ENCODE data around the gene MLH3. TPM values are rescaled to one million over a fixed set of nuclear protein-coding genes. Genes with fewer than 3 reads are reported as not detected.

Gene MLH3
- total RNA-seq, 6 experiments from 2014 or later, result 9.6 to 20.2 (median 13.2) TPM

DNA sequence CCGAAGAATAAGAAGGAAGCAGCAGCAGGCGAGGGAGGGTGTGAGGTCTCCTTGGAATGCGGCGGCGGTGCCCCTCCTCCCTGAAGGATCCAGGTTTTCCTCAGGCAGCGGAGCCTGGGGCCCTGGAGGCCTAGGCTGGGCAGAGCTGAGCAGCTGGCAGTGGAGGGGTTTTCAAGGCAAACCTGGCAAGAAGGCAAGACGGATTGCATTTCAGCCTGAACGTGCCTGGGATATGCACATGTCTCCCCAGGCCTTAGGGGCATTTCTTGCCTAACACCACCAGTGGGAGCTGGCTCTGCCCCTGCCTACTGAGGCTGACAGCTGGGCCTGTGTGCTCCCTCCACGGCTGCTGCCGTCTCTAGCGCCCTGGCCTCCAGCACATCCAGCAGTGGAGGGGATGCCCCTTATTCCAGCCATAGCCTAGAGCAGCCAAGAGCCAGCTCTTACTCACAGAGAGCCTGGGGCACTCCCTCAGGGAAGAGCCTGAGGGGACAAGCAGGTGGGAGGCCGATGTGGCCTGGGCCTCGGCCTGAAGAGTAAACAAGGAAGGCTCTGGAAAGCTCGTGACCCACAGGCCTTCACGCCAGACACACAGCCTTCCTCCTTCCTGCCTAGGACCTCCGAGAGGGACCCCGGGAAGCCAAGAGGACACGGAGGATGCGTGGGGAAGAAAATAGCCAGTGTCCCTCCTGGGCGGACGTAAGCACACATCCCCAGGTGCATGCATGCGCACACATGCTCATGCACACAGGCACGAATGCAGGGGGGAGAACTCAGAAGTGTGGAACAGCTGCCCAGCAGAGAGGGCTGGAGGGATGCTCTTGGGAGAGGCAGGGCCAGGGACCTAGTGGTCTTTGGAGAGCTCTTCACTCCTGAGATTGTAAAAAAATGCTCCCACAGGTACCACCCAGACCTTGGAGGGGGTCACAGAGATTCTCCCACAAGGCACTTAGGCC lies 71.5 kb downstream of the MLH3 start:
- H3K9me3 ChIP-seq, result no peaks in the 10 kb centered on the region
- no peak for TF ChIP-seq POLR2A (IDR thresholded peaks at IDR 0.05)
- TF ChIP-seq, protein P1, sequence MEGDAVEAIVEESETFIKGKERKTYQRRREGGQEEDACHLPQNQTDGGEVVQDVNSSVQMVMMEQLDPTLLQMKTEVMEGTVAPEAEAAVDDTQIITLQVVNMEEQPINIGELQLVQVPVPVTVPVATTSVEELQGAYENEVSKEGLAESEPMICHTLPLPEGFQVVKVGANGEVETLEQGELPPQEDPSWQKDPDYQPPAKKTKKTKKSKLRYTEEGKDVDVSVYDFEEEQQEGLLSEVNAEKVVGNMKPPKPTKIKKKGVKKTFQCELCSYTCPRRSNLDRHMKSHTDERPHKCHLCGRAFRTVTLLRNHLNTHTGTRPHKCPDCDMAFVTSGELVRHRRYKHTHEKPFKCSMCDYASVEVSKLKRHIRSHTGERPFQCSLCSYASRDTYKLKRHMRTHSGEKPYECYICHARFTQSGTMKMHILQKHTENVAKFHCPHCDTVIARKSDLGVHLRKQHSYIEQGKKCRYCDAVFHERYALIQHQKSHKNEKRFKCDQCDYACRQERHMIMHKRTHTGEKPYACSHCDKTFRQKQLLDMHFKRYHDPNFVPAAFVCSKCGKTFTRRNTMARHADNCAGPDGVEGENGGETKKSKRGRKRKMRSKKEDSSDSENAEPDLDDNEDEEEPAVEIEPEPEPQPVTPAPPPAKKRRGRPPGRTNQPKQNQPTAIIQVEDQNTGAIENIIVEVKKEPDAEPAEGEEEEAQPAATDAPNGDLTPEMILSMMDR (IDR thresholded peaks at IDR 0.05), result no peak
- DNase-seq (peak in 1 of 3 donors; percentile 38), ATAC-seq (no peak)
- WGBS (ENCODE audit: insufficient coverage, low coverage, low lambda C conversion rate, missing lambda C conversion rate), result 67% methylated on average over 8 of the region's 23 CpGs
- intact Hi-C loops (cut with DNase I), result no loop called here
- no peak overlapping the region for H3K27ac ChIP-seq
- no peaks in the 10 kb centered on the region for H3K4me1 ChIP-seq
- H3K36me3 ChIP-seq, result no peaks in the 10 kb centered on the region
- H3K27me3 ChIP-seq, result no peaks in the 10 kb centered on the region
- H3K4me3 ChIP-seq, result no peak overlapping the region

DNA sequence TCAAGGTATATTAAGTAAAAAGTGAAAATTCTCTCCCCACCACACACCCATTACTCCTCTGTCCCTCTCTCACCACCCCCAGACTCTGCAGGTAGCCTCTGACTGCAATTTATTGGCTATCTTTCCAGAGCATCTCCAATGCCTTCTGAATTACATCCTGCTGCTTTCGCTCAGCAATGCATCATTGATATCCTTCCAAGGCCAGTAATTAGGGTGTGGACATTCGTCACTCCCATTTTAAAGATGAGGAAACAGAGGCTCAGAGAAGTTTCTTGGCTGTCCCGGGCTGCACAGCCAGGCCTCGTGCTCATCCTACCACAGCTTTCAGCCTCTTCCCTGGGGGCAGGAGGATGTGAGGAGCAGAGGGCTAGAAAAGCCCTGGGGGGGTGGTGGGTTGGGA lies 72.2 kb downstream of the MLH3 start:
- TF ChIP-seq, protein P1 (IDR thresholded peaks at IDR 0.05), result no peak
- TF ChIP-seq POLR2A (IDR thresholded peaks at IDR 0.05), result no peak
- WGBS (ENCODE audit: insufficient coverage, low coverage, low lambda C conversion rate, missing lambda C conversion rate), result 69% methylated on average over 4 of the region's 4 CpGs
- no peak overlapping the region for H3K4me3 ChIP-seq
- no peaks in the 10 kb centered on the region for H3K9me3 ChIP-seq
- no peaks in the 10 kb centered on the region for H3K4me1 ChIP-seq
- ATAC-seq (no peak), DNase-seq (no peak)
- intact Hi-C loops (cut with DNase I), result no loop called here
- no peaks in the 10 kb centered on the region for H3K27me3 ChIP-seq
- no peaks in the 10 kb centered on the region for H3K36me3 ChIP-seq
- no peak overlapping the region for H3K27ac ChIP-seq

DNA sequence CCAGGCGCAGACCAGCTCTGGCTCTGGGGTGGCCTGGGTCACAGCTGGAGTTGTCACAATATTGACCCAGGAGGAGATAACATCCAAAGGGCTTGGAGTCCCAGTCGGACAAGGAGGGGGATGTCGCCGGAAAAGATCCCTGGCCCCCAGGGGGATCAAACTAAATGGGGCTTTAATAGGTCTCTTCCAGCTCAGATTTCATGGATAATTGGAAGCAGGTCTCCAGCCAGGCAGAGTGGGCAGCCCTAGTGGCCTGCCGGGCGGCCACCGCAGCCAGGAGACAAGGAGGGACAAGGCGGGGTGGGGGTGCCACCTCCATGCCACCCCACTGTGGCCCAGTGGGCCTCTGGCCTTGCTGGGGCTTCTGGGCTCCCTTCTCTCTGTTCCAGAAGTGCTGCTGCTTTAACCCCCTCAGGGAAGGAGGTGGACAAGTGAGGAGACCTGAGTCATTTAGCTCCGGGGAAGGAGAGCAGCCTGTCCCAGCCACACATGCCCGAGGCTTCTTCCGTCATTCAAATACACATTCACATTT lies 72.8 kb downstream of the MLH3 start:
- Histone ChIP-seq H3K27me3 (no peaks in the 10 kb centered on the region), H3K4me3 (no peak overlapping the region), H3K36me3 (no peaks in the 10 kb centered on the region), H3K4me1 (no peaks in the 10 kb centered on the region), H3K27ac (no peak overlapping the region), H3K9me3 (no peaks in the 10 kb centered on the region)
- 74% methylated on average over 6 of the region's 11 CpGs for WGBS (ENCODE audit: insufficient coverage, low coverage, low lambda C conversion rate, missing lambda C conversion rate)
- TF ChIP-seq, protein P1 (IDR thresholded peaks at IDR 0.05), result no peak
- no peak for TF ChIP-seq POLR2A (IDR thresholded peaks at IDR 0.05)
- intact Hi-C loops (cut with DNase I), result no loop called here
- ATAC-seq, result no peak
- peak in 1 of 3 donors; percentile 15 for DNase-seq

DNA sequence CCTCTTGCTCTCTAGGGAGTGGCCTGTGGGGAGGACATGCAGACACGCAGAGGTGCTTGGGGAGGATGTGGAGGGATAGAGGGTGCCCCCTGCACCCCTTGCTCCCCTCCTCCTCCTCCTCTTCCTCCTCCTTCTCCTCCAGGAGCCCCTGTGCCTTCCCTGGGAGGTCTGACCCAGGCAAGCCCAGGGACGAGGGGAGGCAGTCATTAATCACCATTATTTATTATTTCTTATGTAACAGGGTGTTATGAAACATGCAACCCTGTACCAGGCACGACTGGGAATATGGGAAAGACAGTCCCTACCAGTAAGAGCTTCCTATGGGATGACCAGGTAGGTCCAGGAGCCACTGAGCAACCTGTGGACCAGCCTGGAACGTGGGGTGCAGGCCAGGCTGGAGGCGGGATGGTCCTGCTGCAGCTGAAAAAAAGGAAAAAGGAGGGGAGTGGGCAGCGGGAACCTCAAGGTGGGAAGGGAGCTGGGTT lies 73.3 kb downstream of the MLH3 start:
- Histone ChIP-seq H3K27me3 (no peaks in the 10 kb centered on the region), H3K27ac (no peak overlapping the region), H3K4me1 (no peaks in the 10 kb centered on the region), H3K4me3 (no peak overlapping the region), H3K9me3 (no peaks in the 10 kb centered on the region), H3K36me3 (no peaks in the 10 kb centered on the region)
- DNase-seq (peak in 1 of 3 donors; percentile 33), ATAC-seq (no peak)
- TF ChIP-seq POLR2A (IDR thresholded peaks at IDR 0.05), result no peak
- TF ChIP-seq, protein P1 (IDR thresholded peaks at IDR 0.05), result no peak
- 50% methylated on average over 5 of the region's 6 CpGs for WGBS (ENCODE audit: insufficient coverage, low coverage, low lambda C conversion rate, missing lambda C conversion rate)
- intact Hi-C loops (cut with DNase I), result no loop called here
